K562 (cell line): Measurements from ENCODE around the gene NBEAL2. TPM values are rescaled to one million over a fixed set of nuclear protein-coding genes. Genes with fewer than 3 reads are reported as not detected.

Experiments used
- ATAC-seq: fragments of 200-7000 bp; cut with Tn5 transposase; 3 replicates; pipeline ENCODE4 v1.9.1; 2020; ENCODE audit warnings: moderate library complexity
- BruUV-seq: library from RNA; stranded (reverse); fragments of 400-500 nt; replicated peaks from 2 replicates; lab custom pipeline; 2021; lab: Mats Ljungman, UMichigan
- CTCF ChIA-PET: fragments of 300-600 bp; formaldehyde crosslinking; extraction: SDS; loops from one replicate; lab custom pipeline; 2021; ENCODE audit warnings: low intra/inter-chr PET ratio; lab: Yijun Ruan, JAX
- POLR2A ChIA-PET: fragments of 300-600, 350-650 bp; sonication (Branson Sonifier 250); formaldehyde crosslinking; extraction: SDS; loops from one replicate; lab custom pipeline; 2021; ENCODE audit warnings: antibody characterized with exemption, inconsistent platforms; lab: Yijun Ruan, JAX
- DNase-seq, 4 experiments: peaks; one replicate each; pipeline versions ENCODE4 v3.0.0 to v3.0.0-alpha.2; 2011 to 2018; ENCODE audit warnings: low spot score in 3 of 4, mixed read lengths in 3 of 4; ENCODE audit errors: extremely low read depth in 1 of 4
- FAIRE-seq: peaks from 2 replicates; lab custom pipeline; 2011; peaks lifted over from hg19 to GRCh38; lab: Jason Lieb, UNC
- H2AFZ ChIP-seq: 2 replicates; pipeline ENCODE4 v1.6.0; 2011; ENCODE audit warnings: low read depth, low read length, control low read depth, inconsistent platforms
- H3K27ac ChIP-seq: fragments of 200-600 bp; 3 replicates; pipeline ENCODE4 v1.8.0; 2011; ENCODE audit warnings: low read depth, mild to moderate bottlenecking, control low read depth, inconsistent platforms, low read length, moderate library complexity, mixed read lengths; ENCODE audit errors: extremely low read depth
- H3K27me3 ChIP-seq, 2 experiments: fragments of 300-600 bp in 1 of 2; 2 replicates in 1 of 2; 3 replicates in 1 of 2; pipeline versions ENCODE4 v1.6.0 to v1.8.0; 2011; ENCODE audit warnings: inconsistent platforms in 2 of 2, low read length in 2 of 2, mild to moderate bottlenecking in 1 of 2, mixed read lengths in 1 of 2, moderate library complexity in 1 of 2; ENCODE audit not compliant: control insufficient read depth in 2 of 2, insufficient read depth in 2 of 2
- H3K36me3 ChIP-seq: fragments of 300-600 bp; 3 replicates; pipeline ENCODE4 v1.8.0; 2011; ENCODE audit warnings: mild to moderate bottlenecking, low read length, inconsistent platforms; ENCODE audit not compliant: control insufficient read depth, insufficient read depth
- H3K4me1 ChIP-seq, 2 experiments: fragments of 200-600 bp in 1 of 2; replicated peaks in 1 of 2; 2 replicates in 1 of 2; 3 replicates in 1 of 2; pipeline versions ENCODE4 v1.5.1 to v1.8.0; 2011; ENCODE audit warnings: inconsistent platforms in 2 of 2, low read length in 2 of 2, mild to moderate bottlenecking in 1 of 2, mixed read lengths in 1 of 2, moderate library complexity in 1 of 2; ENCODE audit not compliant: control insufficient read depth in 2 of 2, insufficient read depth in 2 of 2
- H3K4me2 ChIP-seq: 2 replicates; pipeline ENCODE4 v1.6.1; 2011; ENCODE audit warnings: low read length, control low read depth, inconsistent platforms, mixed read lengths; ENCODE audit not compliant: insufficient read depth
- H3K4me3 ChIP-seq: fragments of 200-600 bp; sonication (generic), shearing (Covaris generic); 2 replicates; pipeline ENCODE4 v1.5.1; 2016; ENCODE audit warnings: control low read depth, inconsistent platforms
- H3K79me2 ChIP-seq: fragments of 200-600 bp; 3 replicates; pipeline ENCODE4 v1.8.0; 2011; ENCODE audit warnings: low read length, inconsistent platforms; ENCODE audit not compliant: control insufficient read depth, insufficient read depth
- H3K9ac ChIP-seq, 2 experiments: 2 replicates each; pipeline versions ENCODE4 v1.6.0 to v1.6.1; 2011; ENCODE audit warnings: low read depth in 2 of 2, low read length in 2 of 2, control low read depth in 1 of 2, inconsistent platforms in 1 of 2, mild to moderate bottlenecking in 1 of 2, mixed read lengths in 1 of 2; ENCODE audit not compliant: insufficient read depth in 1 of 2
- H3K9me1 ChIP-seq: one replicate; pipeline ENCODE4 v1.6.0; 2011; ENCODE audit warnings: inconsistent platforms, mild to moderate bottlenecking, low read length, moderate library complexity; ENCODE audit not compliant: control insufficient read depth, insufficient read depth
- H3K9me3 ChIP-seq: replicated peaks from 2 replicates; pipeline ENCODE4 v1.5.1; 2011; ENCODE audit warnings: low read depth, low read length, inconsistent platforms; ENCODE audit not compliant: control insufficient read depth, insufficient read depth
- H4K20me1 ChIP-seq: replicated peaks from 2 replicates; pipeline ENCODE4 v1.6.1; 2011; ENCODE audit warnings: low read length, inconsistent platforms, mixed read lengths; ENCODE audit not compliant: control insufficient read depth, insufficient read depth
- CBX1 ChIP-seq: sonication (generic); IDR thresholded peaks from 2 replicates; pipeline ENCODE4 v1.6.1; 2016; ENCODE audit warnings: antibody characterized with exemption, low read depth, mild to moderate bottlenecking
- FOXK1 ChIP-seq: sonication (generic); formaldehyde crosslinking; IDR thresholded peaks from 2 replicates; pipeline ENCODE4 v1.8.0; 2022; ENCODE audit warnings: missing genetic modification reagents, mild to moderate bottlenecking, borderline replicate concordance
- FOXP4 ChIP-seq: sonication (generic); formaldehyde crosslinking; IDR thresholded peaks from 2 replicates; pipeline ENCODE4 v1.8.0; 2022; ENCODE audit warnings: mild to moderate bottlenecking, missing genetic modification reagents, borderline replicate concordance
- HEY1 ChIP-seq: fragments of 250-450 bp; sonication (Bioruptor Pico); IDR thresholded peaks from 2 replicates; pipeline ENCODE4 v1.5.0; 2020; ENCODE audit warnings: mild to moderate bottlenecking, moderate library complexity, borderline replicate concordance
- ZBTB33 ChIP-seq: sonication (generic); formaldehyde crosslinking; IDR thresholded peaks from 2 replicates; pipeline ENCODE4 v1.8.1; 2023; ENCODE audit warnings: mild to moderate bottlenecking, missing genetic modification reagents
- WGBS: fragments of 100-300 bp; shearing (Covaris generic); methylation state at CpG from one replicate; pipeline ENCODE4 v1.1.6; 2016; ENCODE audit warnings: low coverage, mixed read lengths; ENCODE audit not compliant: insufficient coverage; ENCODE audit errors: missing lambda C conversion rate; 5-methylcytosine and 5-hydroxymethylcytosine counted together
- in situ Hi-C: fragments of 300-500 bp; cut with MboI; formaldehyde crosslinking; loops from 4 replicates; pipeline ENCODE4 v1.15.0; 2018; ENCODE audit warnings: inconsistent platforms, mixed read lengths
- intact Hi-C: fragments of 100-400 bp; cut with micrococcal nuclease; formaldehyde crosslinking; loops from 2 replicates; pipeline ENCODE4 v1.14.2; 2022
- polyA plus RNA-seq, 8 experiments: library from polyadenylated mRNA; depleted of rRNA in 4 of 8; stranded (reverse) in 5 of 8; unstranded in 3 of 8; fragments of >200 nt; fragmentation: Nextera tagmentation in 2 of 8; fragmentation: Illumina TruSeq in 1 of 8; extraction: Ambion mirVana in 2 of 8; extraction: Trizol in 1 of 8; gene quantifications; 2 replicates each; pipeline versions ENCODE4 v1.2.1 to v1.2.3, GENCODE V29; 2011 to 2014; ENCODE audit warnings: inconsistent platforms in 1 of 8, missing spikeins in 1 of 8
- total RNA-seq, 7 experiments: library from RNA; depleted of rRNA in 6 of 7; stranded (reverse); fragments of >200 nt in 6 of 7; fragmentation: Illumina TruSeq in 2 of 7; extraction: Trizol in 2 of 7; gene quantifications; 2 replicates each; pipeline versions ENCODE4 v1.2.1 to v1.2.3, GENCODE V29; 2011 to 2021; ENCODE audit warnings: low replicate concordance in 1 of 7
- TF ChIP-seq, protein P1 (sequence below): fragments of 250-450 bp; sonication (Bioruptor Pico); IDR thresholded peaks from 2 replicates; pipeline ENCODE4 v1.8.0; 2021; ENCODE audit warnings: moderate library complexity, mild to moderate bottlenecking, inconsistent platforms

The NBEAL2 gene
- total and polyA plus RNA-seq, 9 of the 15 experiments (the other 6 are each of a cell fraction or from before 2014, with no cell fraction given): 0.06 to 114 (median 29.6) TPM

- 74% methylated on average over 6 of the region's 6 CpGs for WGBS
- no peaks in the 10 kb centered on the region for H3K27me3 ChIP-seq
- POLR2A ChIA-PET: interaction anchor here (0.6 to 3.8 kb wide), 5 partner anchors 9 to 115 kb away, joined by 3 to 22 read pairs (median 5); partner anchors contain the start of gene CCDC12
- peaks cover 24 to 25% of the 10 kb centered on the region in 2 experiments for H3K4me1 ChIP-seq
- BruUV-seq: no TSS peak
- peak overlapping the region; percentile 5; the same call in 1 of the 2 replicates for H3K4me2 ChIP-seq
- no peak overlapping the region for H3K4me3 ChIP-seq
- peaks cover 86% of the 10 kb centered on the region for H3K79me2 ChIP-seq
- CTCF ChIA-PET: no interaction called here
- peak overlapping the region in 1 of 2 experiments; percentile 24; a peak in 2 of 4 replicates for H3K9ac ChIP-seq
- H3K9me1 ChIP-seq: peaks cover 36% of the 10 kb centered on the region
- no peak for FAIRE-seq
- in situ Hi-C loops: no loop called here
- peak; percentile 14; the same call in 1 of the 3 replicates for ATAC-seq
- peaks cover 72% of the 10 kb centered on the region for H3K36me3 ChIP-seq
- no peak overlapping the region for H2AFZ ChIP-seq
- no peak for TF ChIP-seq CBX1
- 0 out of 2 replicates have a peak, but pooled peaks have one; percentile 19 for TF ChIP-seq ZBTB33 (CRISPR knock-in tag)
- no peak for TF ChIP-seq HEY1 (CRISPR knock-in tag)
- TF ChIP-seq, protein P1, sequence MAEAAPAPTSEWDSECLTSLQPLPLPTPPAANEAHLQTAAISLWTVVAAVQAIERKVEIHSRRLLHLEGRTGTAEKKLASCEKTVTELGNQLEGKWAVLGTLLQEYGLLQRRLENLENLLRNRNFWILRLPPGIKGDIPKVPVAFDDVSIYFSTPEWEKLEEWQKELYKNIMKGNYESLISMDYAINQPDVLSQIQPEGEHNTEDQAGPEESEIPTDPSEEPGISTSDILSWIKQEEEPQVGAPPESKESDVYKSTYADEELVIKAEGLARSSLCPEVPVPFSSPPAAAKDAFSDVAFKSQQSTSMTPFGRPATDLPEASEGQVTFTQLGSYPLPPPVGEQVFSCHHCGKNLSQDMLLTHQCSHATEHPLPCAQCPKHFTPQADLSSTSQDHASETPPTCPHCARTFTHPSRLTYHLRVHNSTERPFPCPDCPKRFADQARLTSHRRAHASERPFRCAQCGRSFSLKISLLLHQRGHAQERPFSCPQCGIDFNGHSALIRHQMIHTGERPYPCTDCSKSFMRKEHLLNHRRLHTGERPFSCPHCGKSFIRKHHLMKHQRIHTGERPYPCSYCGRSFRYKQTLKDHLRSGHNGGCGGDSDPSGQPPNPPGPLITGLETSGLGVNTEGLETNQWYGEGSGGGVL (CRISPR knock-in tag): no peak
- 0 out of 2 replicates have a peak, but pooled peaks have one; percentile 22 for TF ChIP-seq FOXP4
- TF ChIP-seq FOXK1 (CRISPR knock-in tag): 0 out of 2 replicates have a peak, but pooled peaks have one; percentile 43
- peaks cover 75% of the 10 kb centered on the region for H4K20me1 ChIP-seq
- peak overlapping the region; percentile 20; the same call in 1 of the 3 replicates for H3K27ac ChIP-seq
- intact Hi-C loops: no loop called here
- no peaks in the 10 kb centered on the region for H3K9me3 ChIP-seq
- DNase-seq: no peak
These were observed 14.3 kb upstream of the NBEAL2 start for GRCh38 chr3:46965151-46965550.
